HG02678 (cell line): Measurements from ENCODE around the gene BORCS6.

ENCODE experiments used
- ATAC-seq: cut with Tn5 transposase; IDR thresholded peaks from one replicate; pipeline ENCODE4 v1.9.1; 2021; ENCODE audit warnings: mild to moderate bottlenecking, moderate library complexity; ENCODE audit not compliant: unreplicated experiment

The BORCS6 gene

GRCh38 chr17:8155996-8156245 is 34.1 kb downstream of the BORCS6 start:
- ATAC-seq: no peak

GRCh38 chr17:8155231-8155995 is 34.6 kb downstream of the BORCS6 start:
- ATAC-seq: no peak

- ATAC-seq: no peak
Observed at GRCh38 chr17:8154608-8155155, 35.3 kb downstream of the BORCS6 start.

- ATAC-seq: no peak
Observed at GRCh38 chr17:8153957-8154607, 35.9 kb downstream of the BORCS6 start.

- no peak for ATAC-seq
Observed at GRCh38 chr17:8153525-8153956, 36.4 kb downstream of the BORCS6 start.

GRCh38 chr17:8153031-8153451 is 36.9 kb downstream of the BORCS6 start:
- ATAC-seq: no peak

GRCh38 chr17:8152112-8152775 is 37.7 kb downstream of the BORCS6 start, which contains the start of gene PER1:
Gene PER1, minus strand, starts transcription at chr17:8152404. Its CDS starts 1,698 bp downstream, at chr17:8150706.
- ATAC-seq: no peak

- no peak for ATAC-seq
Observed at GRCh38 chr17:8151641-8152111, 38.3 kb downstream of the BORCS6 start.

GRCh38 chr17:8151120-8151640 is 38.8 kb downstream of the BORCS6 start:
- peak; percentile 54 for ATAC-seq

GRCh38 chr17:8150194-8151119 is 39.5 kb downstream of the BORCS6 start:
- ATAC-seq: no peak

GRCh38 chr17:8149419-8150193 is 40.4 kb downstream of the BORCS6 start:
- no peak for ATAC-seq

GRCh38 chr17:8148560-8148959 is 41.4 kb downstream of the BORCS6 start:
- ATAC-seq: no peak

GRCh38 chr17:8147805-8148404 is 42.1 kb downstream of the BORCS6 start:
- no peak for ATAC-seq

GRCh38 chr17:8147141-8147804 is 42.7 kb downstream of the BORCS6 start:
- ATAC-seq: no peak

GRCh38 chr17:8146381-8147140 is 43.4 kb downstream of the BORCS6 start:
- no peak for ATAC-seq

GRCh38 chr17:8145811-8146210 is 44.2 kb downstream of the BORCS6 start:
- no peak for ATAC-seq

GRCh38 chr17:8144401-8145231 is 45.4 kb downstream of the BORCS6 start:
- no peak for ATAC-seq
